SKM-1 (cell line): ENCODE data around the gene C18orf32.
"Not testable (repeated sequence)": the region's sequence is repeated elsewhere in the genome, so short reads cannot be mapped to it uniquely, and the experiment has no call there.

ENCODE experiments used
- DNase-seq: peaks from one replicate; lab custom pipeline; 2025; ENCODE audit not compliant: unreplicated experiment; lab: John Stamatoyannopoulos, UW

The C18orf32 gene

GRCh38 chr18:49472459-49472858, 14.6 kb downstream of the C18orf32 start:
- DNase-seq, result no peak

DNA sequence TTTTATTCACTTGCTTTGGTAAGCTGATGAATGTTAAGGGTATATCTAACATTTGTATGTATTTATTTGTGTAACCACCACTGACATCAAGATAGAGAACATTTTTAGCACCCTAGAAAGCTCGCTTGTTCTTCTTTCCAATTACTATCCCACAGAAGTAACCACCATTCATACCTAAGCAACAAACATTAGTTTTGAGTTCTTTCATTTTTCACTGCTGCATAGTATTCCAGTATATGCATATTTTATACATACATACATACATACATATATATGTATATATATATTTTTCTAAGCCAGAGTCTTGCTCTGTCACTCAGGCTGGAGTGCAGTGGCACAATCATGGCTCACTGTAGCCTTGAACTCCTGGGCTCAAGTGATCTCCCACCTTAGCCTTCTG, 15.5 kb downstream of the C18orf32 start:
- DNase-seq, result no peak

DNA sequence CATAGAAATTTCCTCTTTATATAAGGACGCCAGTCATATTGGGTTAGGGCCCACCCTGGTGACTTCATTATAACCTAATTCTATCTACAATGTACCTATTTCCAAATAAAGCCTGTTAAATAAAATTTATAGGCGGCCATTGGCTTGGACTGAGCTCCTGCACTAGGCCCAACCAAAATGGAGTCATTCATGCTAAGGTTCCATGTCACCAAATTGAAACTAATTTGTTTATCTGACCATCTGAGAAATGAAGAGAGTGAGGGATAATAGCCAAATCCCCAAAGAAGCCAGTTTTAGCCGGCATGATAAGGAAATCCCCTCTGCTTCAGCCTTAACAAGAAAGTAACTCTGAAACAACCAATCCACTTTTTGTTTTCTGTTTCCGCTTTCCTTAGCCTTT, 19.4 kb downstream of the C18orf32 start:
- no peak for DNase-seq

DNA sequence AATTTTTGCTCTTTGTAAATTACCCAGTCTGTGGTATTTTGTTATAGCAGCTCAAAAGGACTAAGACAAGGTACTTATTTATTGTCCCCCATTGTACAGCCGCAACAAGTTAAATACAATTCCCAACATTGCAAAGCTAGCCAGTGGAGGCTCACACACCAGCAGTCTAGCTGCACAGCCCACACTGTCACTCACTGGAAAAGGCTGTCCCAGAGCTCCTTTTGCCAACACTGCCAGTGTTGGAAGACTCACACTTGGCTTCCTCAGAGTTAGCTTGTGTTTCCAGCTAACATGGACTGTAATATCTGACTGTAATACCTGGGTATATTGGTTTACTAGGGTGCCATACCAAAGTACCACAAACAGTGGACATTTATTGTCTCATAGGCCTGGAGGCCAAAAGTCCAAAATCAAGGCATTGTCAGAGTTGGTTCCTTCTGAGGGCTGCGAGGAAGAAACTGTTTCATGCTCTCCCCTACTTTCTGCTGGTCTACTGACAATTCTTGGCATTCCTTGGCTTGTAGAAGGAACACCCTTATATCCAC, 19.9 kb downstream of the C18orf32 start:
- no peak for DNase-seq

DNA sequence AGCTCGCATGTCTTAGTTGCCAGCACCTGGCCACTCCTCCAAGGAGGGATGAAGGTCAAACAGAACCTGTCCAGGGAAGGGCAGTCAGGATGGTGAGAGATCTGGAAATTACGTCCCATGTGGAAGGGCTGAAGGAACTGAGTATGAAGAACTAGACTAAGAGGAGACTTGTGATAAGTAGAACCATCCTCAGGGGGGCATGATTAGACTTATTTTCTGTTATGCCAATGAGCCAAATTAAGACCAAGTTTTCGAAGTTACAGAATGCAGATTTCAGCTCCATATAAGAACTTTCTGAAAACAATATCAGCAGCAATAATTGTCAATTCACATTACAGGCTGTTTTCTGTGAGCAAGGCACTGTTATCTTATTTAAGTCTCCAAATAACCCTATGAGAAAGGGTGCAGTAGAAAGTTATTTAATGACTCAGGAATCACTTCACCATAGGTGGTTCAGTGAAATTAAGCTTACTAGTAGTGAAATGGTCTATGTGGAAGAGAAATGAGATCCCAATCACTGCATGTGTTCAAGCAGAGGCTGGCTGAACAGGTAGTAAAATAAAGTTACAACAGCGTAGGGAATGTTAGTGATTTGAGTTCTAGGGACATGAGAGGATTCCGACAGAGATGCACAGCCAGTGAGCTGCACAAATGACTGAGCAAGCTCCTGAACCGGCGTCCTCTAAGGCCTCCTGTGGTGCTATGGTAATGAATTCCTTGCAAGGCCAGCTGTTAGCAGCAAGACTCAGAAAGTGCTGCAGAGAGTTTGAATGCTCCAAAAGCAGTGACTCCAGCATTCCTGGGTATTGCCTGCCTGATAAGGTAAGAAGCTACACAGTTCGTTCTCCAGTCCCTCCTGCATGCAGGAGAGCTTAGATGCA, 22.1 kb downstream of the C18orf32 start:
- no peak for DNase-seq

GRCh38 chr18:49461602-49461977, 25.4 kb downstream of the C18orf32 start:
- no peak for DNase-seq

GRCh38 chr18:49460976-49461601, 25.9 kb downstream of the C18orf32 start:
- DNase-seq, result no peak

DNA sequence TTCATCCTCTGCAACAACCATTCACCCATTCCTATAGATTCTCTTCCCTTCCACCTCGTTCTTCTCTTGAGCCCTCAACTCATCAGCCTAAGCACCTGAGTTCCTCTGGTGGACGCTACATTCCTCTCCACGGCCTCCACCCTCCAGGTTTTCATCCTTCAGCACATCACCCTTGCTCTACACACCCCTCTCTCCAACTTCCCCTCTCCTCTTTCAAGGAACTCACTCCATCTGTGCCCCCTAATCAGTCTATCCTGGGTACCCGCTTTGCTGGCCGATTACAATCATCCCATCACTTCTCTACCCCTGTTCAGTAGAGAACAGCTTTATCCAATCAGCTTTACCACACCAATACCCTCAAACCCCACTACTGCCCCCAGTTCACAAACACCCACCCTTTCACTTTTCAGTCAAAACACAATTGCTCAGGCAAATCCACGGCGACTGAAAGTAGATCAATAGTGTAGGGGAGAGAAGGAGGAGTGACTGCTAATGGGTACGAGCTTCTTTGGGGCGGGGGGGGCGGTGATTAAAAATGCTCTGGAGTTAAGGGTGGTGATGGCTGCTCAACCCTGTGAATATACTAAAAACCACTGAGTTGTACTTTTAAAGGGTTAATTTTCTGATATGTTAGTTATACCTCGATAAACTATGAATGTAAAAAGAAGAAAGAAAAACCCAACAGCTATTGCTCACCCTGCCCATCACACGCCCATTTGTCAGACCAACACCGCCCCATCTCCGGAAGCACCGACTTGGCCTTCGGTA, 27.4 kb downstream of the C18orf32 start:
- DNase-seq, result no peak

DNA sequence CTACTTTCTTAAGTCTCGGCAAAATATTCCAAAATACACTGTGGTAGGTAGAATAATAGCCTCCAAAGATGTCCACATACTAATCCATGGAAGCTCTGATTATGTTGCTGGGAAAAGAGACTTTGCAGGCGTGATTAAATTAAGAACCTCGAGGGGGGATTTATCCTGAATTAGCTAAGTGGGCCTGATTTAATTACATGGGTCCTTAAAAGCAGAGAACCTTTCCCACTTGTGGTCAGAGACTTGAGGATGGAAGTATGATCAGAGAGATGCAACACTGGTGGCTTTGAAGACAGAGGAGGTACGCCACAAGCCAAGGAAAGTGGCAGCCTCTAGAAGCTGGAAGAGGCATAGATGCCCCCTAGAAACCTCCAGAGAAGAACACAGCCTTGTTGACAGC, 29.4 kb downstream of the C18orf32 start:
- no peak for DNase-seq

GRCh38 chr18:49456794-49457193, 30.2 kb downstream of the C18orf32 start:
- no peak for DNase-seq

DNA sequence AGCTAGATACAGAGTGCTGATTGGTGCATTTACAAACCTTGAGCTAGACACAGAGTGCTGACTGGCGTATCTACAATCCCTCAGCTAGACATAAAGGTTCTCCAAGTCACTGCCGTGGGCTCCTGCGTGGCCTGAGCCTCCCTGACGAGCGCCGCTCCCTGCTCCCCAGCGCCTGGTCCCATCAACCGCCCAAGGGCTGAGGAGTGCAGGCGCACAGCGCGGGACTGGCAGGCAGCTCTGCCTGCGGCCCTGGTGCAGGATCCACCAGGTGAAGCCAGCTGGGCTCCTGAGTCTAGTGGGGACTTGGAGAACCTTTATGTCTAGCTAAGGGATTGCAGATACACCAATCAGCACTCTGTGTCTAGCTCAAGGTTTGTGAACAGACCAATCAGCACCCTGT, 34.5 kb downstream of the C18orf32 start:
- not testable (repeated sequence) for DNase-seq

GRCh38 chr18:49447810-49448745, 39.0 kb downstream of the C18orf32 start:
- DNase-seq, result peak; percentile 40

DNA sequence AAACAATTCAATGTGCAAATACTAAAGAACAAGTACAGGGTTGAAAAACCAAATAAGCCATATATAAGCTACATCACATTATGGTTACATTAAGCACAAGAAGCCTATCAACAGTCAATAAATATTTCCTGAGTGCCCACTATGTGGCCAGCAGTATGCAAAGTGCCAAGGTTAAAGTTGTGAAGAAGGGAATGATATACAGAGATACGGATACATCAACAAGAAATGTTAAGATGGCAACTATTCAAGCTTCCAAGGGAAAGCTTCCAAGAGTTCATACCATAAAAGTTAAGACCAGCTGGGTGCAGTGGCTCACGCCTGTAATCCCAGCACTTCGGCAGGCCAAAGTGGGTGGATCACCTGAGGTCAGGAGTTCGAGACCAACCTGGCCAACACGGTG, 40.6 kb downstream of the C18orf32 start:
- DNase-seq, result no peak

DNA sequence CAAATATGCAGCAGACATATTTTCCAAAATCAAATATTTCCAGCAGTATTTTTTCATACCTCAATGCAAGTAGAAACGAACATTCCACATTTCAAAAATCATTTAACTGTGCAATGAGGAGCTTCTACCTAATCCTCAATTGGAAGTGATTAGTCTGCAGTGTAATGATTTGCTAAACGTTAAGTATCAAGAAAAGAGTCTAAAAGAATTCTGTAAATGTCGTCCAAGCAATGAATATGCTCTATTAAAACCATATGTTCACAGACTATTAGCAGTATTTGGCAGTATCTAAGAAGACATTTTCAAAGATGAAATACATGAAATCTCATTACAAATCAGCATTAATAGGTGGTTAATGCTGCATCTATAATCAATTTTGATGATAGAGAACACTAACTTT, 42.5 kb downstream of the C18orf32 start:
- no peak for DNase-seq

DNA sequence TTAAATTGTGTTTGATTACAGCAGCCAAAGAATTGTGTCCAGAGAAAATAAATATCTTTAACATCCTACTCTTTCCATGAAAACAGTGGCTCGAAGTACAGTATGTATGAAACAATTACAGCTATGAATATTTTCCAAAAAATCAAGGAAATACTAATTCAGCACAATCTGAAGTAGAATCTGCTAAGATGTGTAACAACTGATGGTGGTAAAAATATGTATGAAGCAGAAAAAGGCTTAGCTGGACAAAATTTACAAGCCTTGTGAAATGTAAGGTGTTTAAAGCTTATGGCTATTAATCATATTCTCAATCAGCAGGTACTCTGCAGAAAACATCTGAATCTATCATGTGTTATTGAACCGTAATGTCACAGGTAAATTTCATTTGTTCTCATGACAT, 43.2 kb downstream of the C18orf32 start:
- DNase-seq, result no peak

GRCh38 chr18:49441338-49441938, 45.6 kb downstream of the C18orf32 start:
- no peak for DNase-seq

DNA sequence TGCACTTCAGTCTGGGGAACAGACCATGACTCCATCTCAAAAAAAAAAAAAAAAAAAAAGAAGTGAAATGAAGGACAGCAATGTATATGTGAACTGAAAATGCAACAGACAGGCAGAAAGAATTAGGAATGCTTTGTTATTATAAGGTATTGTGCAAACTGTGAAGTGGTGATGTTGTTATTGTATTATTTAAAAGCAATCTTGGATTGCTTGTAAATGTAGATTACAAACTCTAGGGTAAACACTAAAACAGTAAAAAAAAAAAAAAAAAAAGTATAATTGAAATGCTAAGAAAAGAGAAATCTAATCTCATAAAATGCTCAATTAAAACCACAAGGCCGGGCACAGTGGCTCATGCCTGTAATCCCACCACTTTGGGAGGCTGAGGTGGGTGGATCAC, 51.9 kb downstream of the C18orf32 start:
- no peak for DNase-seq

DNA sequence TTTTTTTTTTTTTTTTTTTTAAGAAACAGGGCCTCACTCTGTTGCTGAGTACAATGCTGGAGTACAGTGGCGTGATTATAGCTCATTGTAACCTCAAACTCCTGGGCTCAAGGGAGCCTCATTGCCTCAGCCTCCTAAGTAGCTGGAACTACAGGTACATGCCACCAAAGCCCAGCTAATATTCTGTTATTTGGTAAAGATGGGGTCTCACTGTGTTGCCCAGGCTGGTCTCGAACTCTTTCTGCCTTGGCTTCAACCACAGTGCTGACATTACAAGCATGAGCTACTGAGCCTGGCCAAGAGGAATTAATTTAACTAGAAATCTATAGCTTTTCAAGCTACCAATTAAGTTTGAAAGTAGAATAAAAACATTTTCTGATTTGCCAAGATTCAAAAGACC, 54.4 kb downstream of the C18orf32 start:
- no peak for DNase-seq

- no peak for DNase-seq
These were observed 55.7 kb downstream of the C18orf32 start for GRCh38 chr18:49431165-49431962.
